Caki2 (cell line): ENCODE data around the gene ABCC10. TPM values are rescaled to one million over a fixed set of nuclear protein-coding genes. Genes with fewer than 3 reads are reported as not detected.

ENCODE experiments used
- DNase-seq: peaks from one replicate; pipeline ENCODE4 v3.0.0-alpha.2; 2015; ENCODE audit warnings: low read depth
- in situ Hi-C: cut with HindIII; loops from 2 replicates; pipeline ENCODE4 v1.10.0; 2016; ENCODE audit warnings: low sequenced_read_pairs, low pct_unique_long_range_greater_than_20kb, mixed read lengths
- total RNA-seq: library from RNA; depleted of rRNA; stranded (reverse); fragments of >200 nt; shearing (Covaris generic); gene quantifications from 2 replicates; pipeline ENCODE4 v1.2.3, GENCODE V29; 2014; ENCODE audit warnings: low replicate concordance

ABCC10 gene
- total RNA-seq, 1 experiment from 2014 or later = 4.5 TPM

- in situ Hi-C loops = no loop called here
- peak; percentile 31 for DNase-seq
These were observed 6.9 kb downstream of the ABCC10 start for GRCh38 chr6:43434001-43434840.

GRCh38 chr6:43434943-43435342, 7.6 kb downstream of the ABCC10 start:
- in situ Hi-C loops = no loop called here
- no peak for DNase-seq

DNA sequence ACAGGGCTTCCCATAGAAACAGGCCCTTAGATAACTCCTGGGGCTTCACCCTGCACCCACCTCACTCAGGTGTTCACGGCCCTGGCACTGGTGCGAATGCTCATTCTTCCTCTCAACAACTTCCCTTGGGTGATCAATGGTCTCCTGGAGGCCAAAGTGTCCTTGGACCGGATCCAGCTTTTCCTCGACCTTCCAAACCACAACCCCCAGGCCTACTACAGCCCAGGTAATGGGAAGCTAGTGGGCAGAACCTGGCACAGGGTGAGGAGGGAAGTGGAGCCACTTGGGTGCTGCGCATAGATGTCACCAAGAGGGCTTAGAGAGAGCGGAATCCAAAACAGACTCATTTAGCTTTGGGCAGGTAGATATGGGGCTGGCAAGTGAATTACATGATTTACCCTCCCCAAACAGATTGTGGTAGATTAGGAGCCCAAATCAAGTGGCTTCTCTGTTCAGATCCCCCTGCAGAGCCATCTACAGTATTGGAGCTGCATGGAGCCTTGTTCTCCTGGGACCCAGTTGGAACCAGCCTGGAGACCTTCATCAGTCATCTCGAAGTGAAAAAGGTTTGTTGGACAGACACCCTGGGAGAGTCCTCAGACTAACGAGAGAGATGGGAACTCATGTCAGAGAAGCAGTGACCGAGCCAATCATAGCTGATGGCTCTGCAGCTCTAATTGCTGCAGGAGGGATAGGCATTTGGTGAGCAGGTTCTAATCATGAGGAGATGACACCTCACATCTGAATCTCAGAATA, 8.5 kb downstream of the ABCC10 start:
- in situ Hi-C loops = no loop called here
- DNase-seq = no peak

DNA sequence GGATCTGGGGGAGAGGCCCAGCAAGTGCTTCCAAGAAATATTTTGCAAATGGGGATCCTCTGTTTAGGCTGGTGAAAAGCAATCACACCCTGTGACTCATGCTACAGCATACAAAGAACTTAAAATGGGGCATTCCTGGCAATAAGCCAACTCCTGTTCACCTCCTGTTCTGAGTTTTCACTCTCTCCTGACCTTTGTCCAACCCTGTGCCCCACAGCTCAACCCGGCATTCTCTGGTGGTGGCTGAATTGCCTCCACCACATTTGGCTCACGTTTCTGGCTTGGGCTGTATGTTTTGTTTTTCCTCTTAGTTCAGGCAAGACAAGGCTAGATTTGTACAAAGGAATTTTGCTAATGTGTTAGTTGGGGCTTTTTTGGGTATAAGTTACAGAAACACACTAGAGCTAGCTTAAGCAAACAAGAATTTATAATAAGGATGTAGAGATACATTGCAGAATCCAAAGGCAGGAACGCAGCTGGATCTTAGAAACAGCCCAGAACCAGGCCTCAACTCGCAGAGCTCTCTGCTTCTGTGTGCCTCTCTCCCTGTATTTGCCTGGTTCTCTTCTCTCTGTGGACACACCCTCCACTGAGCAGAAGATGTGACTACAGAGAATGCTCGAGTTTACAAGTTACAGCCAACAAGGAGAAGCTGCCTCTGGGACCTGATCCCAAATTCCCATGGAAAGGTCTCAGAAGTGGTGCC, 9.4 kb downstream of the ABCC10 start:
- in situ Hi-C loops = no loop called here
- DNase-seq = peak; percentile 59

DNA sequence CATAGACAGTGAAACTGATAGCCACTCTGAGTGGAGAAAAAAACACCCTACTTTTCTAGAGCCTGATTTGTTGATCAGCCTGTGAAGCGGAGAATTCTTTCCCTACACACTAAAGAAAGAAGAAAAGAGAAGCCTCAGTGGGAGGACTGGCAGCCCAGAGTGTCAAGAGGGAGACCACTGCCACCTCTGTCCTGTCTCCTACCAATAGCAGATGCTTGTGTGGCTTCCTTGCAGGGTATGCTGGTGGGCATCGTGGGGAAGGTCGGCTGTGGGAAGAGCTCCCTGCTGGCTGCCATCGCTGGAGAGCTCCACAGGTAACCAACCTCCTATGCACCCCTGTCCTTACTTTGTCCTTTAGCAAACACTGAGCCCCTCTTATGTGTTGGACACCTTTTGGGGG, 10.4 kb downstream of the ABCC10 start:
- DNase-seq = no peak
- in situ Hi-C loops = no loop called here

DNA sequence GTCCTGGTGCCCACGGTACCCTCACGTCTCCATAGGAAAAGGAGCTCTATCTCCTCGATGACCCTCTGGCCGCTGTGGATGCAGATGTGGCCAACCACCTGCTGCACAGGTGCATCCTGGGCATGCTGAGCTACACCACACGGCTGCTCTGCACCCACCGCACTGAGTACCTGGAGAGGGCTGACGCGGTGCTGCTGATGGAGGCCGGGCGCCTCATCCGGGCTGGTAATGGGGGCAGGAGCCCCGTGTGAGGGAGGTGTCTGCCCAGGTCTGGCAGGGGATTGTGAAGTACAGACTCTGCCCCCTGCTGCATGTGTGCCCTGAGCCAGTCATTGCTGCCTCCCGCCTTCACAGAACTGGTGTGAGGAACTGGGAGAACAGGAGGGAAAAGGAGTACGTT, 15.6 kb downstream of the ABCC10 start:
- in situ Hi-C loops = no loop called here

GRCh38 chr6:43444036-43444435, 16.7 kb downstream of the ABCC10 start:
- DNase-seq = no peak
- in situ Hi-C loops = no loop called here

More for the DNA sequence above, 15.6 kb downstream of the ABCC10 start:
- DNase-seq = no peak

- in situ Hi-C loops = no loop called here
- no peak for DNase-seq
These were observed 17.2 kb downstream of the ABCC10 start for GRCh38 chr6:43444582-43444981.

GRCh38 chr6:43445576-43445975, 18.2 kb downstream of the ABCC10 start:
- no peak for DNase-seq
- in situ Hi-C loops = no loop called here

GRCh38 chr6:43447604-43448003, 20.3 kb downstream of the ABCC10 start:
- DNase-seq = no peak
- in situ Hi-C loops = no loop called here

DNA sequence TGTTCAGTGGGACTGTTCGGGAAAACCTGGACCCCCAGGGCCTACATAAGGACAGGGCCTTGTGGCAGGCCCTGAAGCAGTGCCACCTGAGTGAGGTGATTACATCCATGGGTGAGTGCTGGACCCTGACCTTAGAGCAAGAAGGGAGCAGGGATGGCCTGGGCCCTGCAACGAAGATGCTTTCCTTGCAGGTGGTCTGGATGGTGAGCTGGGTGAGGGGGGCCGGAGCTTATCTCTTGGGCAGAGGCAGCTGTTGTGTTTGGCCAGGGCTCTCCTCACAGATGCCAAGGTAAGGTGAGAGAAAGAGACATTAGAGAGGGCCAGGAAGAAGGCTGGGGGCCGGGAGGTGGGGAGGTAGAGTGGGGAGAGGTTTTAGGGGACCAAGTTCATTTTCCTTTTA, 21.6 kb downstream of the ABCC10 start:
- DNase-seq = no peak
- in situ Hi-C loops = no loop called here

- DNase-seq = no peak
- in situ Hi-C loops = no loop called here
These were observed 23.4 kb downstream of the ABCC10 start for GRCh38 chr6:43450699-43451131.

- in situ Hi-C loops = no loop called here
- no peak for DNase-seq
These were observed 24.0 kb downstream of the ABCC10 start for GRCh38 chr6:43451348-43451747.

DNA sequence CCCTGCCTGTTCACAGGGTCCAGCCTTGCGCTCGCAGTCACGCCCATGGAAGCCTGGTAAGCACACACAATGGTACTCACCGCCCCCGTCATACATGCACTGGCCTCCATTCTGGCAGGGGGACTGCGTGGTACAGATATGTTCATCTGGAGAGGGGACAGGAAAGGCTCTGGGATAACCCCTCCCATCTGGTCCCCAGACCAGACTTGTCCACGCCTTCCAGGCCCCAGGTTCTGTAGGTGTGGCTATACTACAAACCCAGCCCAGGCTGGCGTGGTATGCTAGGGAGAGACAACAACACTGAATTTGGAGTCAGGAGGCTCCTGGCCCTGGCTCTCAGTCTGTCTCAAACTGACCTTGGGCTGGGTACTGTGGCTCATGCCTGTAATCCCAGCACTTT, 24.6 kb downstream of the ABCC10 start:
- in situ Hi-C loops = no loop called here
- DNase-seq = no peak

DNA sequence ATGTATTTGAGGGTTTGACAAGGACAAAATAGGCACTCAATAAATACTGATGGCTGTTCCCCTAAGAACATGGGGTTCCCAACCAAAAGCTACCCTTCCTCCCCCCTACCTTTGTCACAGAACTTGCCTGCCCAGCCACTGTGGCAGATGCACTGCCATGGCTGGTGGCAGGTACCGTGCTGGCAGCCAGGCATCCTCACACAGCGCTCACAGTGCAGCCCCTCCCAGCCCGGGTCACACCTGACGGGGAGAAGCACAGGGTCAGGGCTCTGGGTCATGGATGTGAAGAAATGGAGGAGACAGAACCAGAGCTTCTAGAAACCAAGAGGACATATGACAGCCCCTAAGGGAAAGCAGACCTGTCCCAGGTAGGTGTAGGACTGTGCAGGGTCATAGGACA, 25.6 kb downstream of the ABCC10 start:
- in situ Hi-C loops = no loop called here
- no peak for DNase-seq

- no peak for DNase-seq
- in situ Hi-C loops = no loop called here
These were observed 26.5 kb downstream of the ABCC10 start for GRCh38 chr6:43453831-43454230.

- DNase-seq = no peak
- in situ Hi-C loops = no loop called here
These were observed 27.0 kb downstream of the ABCC10 start for GRCh38 chr6:43454290-43454695.

DNA sequence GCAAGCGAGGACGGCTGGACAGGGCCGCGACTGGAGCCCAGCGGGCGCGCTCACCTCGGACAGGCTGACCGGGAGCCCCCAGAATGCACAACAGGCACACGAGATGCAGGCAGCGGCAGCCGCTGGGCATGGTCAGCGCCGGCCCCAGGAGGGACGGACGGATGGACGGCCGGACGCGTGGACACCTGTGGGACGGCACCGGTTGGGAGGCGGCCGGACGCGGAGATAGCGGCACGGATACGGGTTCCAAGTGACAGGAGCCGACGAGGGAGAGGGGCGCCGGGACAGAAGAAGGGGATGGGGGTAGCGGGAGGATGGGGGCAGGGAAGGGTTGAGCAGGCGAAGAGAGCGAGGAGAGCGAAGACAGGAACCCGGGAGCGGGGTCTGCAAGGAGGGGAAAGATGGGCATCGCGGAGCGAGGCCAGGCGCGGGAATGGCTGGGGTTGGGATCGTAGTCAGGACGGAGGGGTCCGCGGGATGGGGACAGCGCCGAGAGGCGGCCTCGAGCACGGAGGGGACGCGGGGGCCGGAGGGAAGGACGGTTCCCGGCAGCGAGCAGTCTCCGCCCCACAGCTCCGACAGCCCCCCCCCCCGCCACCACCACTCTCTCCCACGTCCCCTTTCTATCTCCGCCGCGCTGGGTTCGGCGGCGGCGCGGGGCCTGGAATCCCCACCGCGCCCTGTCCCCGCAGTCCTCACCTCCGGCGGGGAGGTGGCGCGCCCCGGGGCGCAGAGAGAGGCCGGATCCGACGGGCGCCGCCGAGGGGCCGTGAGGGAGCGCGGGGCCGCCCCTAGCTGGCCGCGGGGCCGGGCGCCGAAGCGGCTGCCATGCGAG, 27.6 kb downstream of the ABCC10 start:
- DNase-seq = peak; percentile 77
- in situ Hi-C loops = no loop called here
